Stimulated activated CD4-positive, alpha-beta T cell treated with anti-CD3 and anti-CD28 coated beads, Interleukin-1b, Interleukin-23, amount 100 ng/mL, for 4 hours (primary cell): ENCODE measurements around the gene OSMR.

Source experiments
- DNase-seq, 2 donors: peaks; one replicate each; pipeline ENCODE4 v3.0.0-alpha.2; 2020; ENCODE audit warnings: low read depth in 2 of 2

Gene OSMR

GRCh38 chr5:38871058-38871605 lies 25.3 kb downstream of the OSMR start:
- DNase-seq = no peak

GRCh38 chr5:38871790-38872551 lies 26.2 kb downstream of the OSMR start:
- no peak for DNase-seq

GRCh38 chr5:38872826-38873225 lies 27.0 kb downstream of the OSMR start:
- DNase-seq = no peak

- DNase-seq = no peak
Observed at GRCh38 chr5:38874948-38875456, 29.2 kb downstream of the OSMR start.

GRCh38 chr5:38878391-38879077 lies 32.7 kb downstream of the OSMR start:
- DNase-seq = no peak

- DNase-seq = no peak
Observed at GRCh38 chr5:38879078-38879460, 33.3 kb downstream of the OSMR start.

- DNase-seq = no peak
Observed at GRCh38 chr5:38883842-38884241, 38.0 kb downstream of the OSMR start.

GRCh38 chr5:38885208-38885607 lies 39.4 kb downstream of the OSMR start:
- DNase-seq = no peak

- no peak for DNase-seq
Observed at GRCh38 chr5:38888041-38888440, 42.2 kb downstream of the OSMR start.

- DNase-seq = no peak
Observed at GRCh38 chr5:38889424-38889823, 43.6 kb downstream of the OSMR start.

GRCh38 chr5:38891563-38891962 lies 45.8 kb downstream of the OSMR start:
- no peak for DNase-seq

- DNase-seq = no peak
Observed at GRCh38 chr5:38892363-38892762, 46.6 kb downstream of the OSMR start.

GRCh38 chr5:38896760-38897159 lies 50.9 kb downstream of the OSMR start:
- DNase-seq = no peak

GRCh38 chr5:38899936-38900335 lies 54.1 kb downstream of the OSMR start:
- no peak for DNase-seq

- DNase-seq = no peak
Observed at GRCh38 chr5:38905516-38905915, 59.7 kb downstream of the OSMR start.

- no peak for DNase-seq
Observed at GRCh38 chr5:38906503-38906902, 60.7 kb downstream of the OSMR start.

- DNase-seq = no peak
Observed at GRCh38 chr5:38911933-38912332, 66.1 kb downstream of the OSMR start.

- no peak for DNase-seq
Observed at GRCh38 chr5:38913714-38914113, 67.9 kb downstream of the OSMR start.

- no peak for DNase-seq
Observed at GRCh38 chr5:38916802-38917201, 71.0 kb downstream of the OSMR start.

GRCh38 chr5:38921174-38921573 lies 75.4 kb downstream of the OSMR start:
- DNase-seq = no peak

- DNase-seq = peak in 1 of 2 donors; percentile 29
Observed at GRCh38 chr5:38922199-38922598, 76.4 kb downstream of the OSMR start.

GRCh38 chr5:38923661-38924451 lies 78.0 kb downstream of the OSMR start:
- no peak for DNase-seq
